ENCODE measurements around the gene OPN3. TPM values are rescaled to one million over a fixed set of nuclear protein-coding genes. Genes with fewer than 3 reads are reported as not detected.

The OPN3 gene
- total RNA-seq, 4 donors from 2014 or later, result 4.6 to 9.6 (median 5.8) TPM

DNA sequence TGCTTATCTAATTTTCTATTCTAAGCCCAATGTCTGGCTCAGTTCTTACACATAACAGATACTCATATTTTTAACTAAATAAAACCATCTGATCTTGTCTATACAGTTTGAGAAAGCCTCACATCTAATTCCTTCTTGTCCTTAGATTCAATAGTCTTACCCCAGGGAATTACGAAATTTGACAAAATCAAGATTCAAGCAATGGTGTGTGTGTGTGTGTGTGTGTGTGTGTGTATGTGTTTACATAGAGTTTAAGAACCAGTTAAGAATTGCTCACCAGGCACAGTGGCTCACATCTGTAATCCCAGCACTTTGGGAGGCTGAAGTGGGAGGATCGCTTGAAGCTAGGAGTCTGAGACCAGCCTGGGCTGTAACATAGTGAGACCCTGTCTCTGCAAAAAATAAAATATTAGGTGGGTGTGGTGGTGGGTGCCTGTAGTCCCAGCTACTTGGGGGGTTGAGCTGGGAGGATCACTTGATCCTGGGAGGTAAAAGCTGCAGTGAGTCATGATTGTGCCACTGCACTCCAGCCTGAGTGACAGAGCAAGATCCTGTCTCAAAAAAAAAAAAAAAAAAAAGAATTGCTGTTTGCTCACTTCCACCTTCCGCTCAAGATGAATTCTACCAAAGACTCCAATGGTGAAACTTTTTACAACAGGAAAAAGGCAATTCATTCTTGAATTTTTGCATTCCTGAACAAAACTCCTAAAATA lies 18.1 kb upstream of the OPN3 start:
- H3K4me1 ChIP-seq, result no peaks in the 10 kb centered on the region
- H3K36me3 ChIP-seq, result no peaks in the 10 kb centered on the region
- H3K27me3 ChIP-seq, result no peaks in the 10 kb centered on the region
- no peak overlapping the region for H3K27ac ChIP-seq
- no peaks in the 10 kb centered on the region for H3K9me3 ChIP-seq
- TF ChIP-seq POLR2A (IDR thresholded peaks at IDR 0.05) (no peak), CTCF (IDR thresholded peaks at IDR 0.05 in 4 of 5, conservative IDR thresholded peaks at IDR 0.05 in 1 of 5) (no peak)
- in situ Hi-C loops (cut with MboI; ENCODE audit: low sequenced_read_pairs in 4 of 4), result no loop called here
- H3K4me3 ChIP-seq, result no peak overlapping the region
- no peak for ATAC-seq
- intact Hi-C loops (cut with DNase I; ENCODE audit: low total_unique reads), result no loop called here
- DNase-seq, result no peak

DNA sequence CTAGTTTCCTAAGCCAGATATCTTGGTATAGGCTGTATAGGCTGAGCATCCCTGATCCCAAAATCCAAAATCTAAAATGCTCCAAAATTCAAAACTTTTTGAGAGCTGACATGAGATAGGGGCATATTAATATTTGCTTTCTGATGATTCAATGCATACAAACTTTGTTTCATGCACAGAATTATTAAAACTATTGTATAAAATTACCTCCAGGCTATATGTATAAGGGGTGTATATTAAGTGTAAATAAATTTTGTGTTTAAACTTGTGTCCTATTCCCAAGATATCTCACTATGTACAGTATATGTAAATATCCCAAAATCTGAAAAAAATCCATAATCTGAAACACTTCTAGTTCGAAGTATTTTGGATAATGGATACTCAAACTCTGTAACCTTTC lies 14.5 kb upstream of the OPN3 start:
- ATAC-seq (no peak), DNase-seq (no peak)
- H3K27me3 ChIP-seq, result no peaks in the 10 kb centered on the region
- no peaks in the 10 kb centered on the region for H3K4me1 ChIP-seq
- H3K27ac ChIP-seq, result no peak overlapping the region
- H3K4me3 ChIP-seq, result no peak overlapping the region
- in situ Hi-C loops (cut with MboI; ENCODE audit: low sequenced_read_pairs in 4 of 4) (no loop called here), intact Hi-C loops (cut with DNase I; ENCODE audit: low total_unique reads) (no loop called here)
- no peaks in the 10 kb centered on the region for H3K36me3 ChIP-seq
- no peaks in the 10 kb centered on the region for H3K9me3 ChIP-seq
- TF ChIP-seq POLR2A (IDR thresholded peaks at IDR 0.05) (no peak), CTCF (IDR thresholded peaks at IDR 0.05 in 4 of 5, conservative IDR thresholded peaks at IDR 0.05 in 1 of 5) (no peak)

- Histone ChIP-seq H3K4me1 (no peaks in the 10 kb centered on the region), H3K4me3 (no peak overlapping the region), H3K27me3 (no peaks in the 10 kb centered on the region), H3K9me3 (no peaks in the 10 kb centered on the region), H3K36me3 (no peaks in the 10 kb centered on the region), H3K27ac (no peak overlapping the region)
- ATAC-seq, result no peak
- in situ Hi-C loops (cut with MboI; ENCODE audit: low sequenced_read_pairs in 4 of 4) (no loop called here), intact Hi-C loops (cut with DNase I; ENCODE audit: low total_unique reads) (no loop called here)
- no peak for TF ChIP-seq CTCF (IDR thresholded peaks at IDR 0.05 in 4 of 5, conservative IDR thresholded peaks at IDR 0.05 in 1 of 5)
- TF ChIP-seq POLR2A (IDR thresholded peaks at IDR 0.05), result no peak
- no peak for DNase-seq
Measured at GRCh38 chr1:241654019-241654418, 13.8 kb upstream of the OPN3 start.

DNA sequence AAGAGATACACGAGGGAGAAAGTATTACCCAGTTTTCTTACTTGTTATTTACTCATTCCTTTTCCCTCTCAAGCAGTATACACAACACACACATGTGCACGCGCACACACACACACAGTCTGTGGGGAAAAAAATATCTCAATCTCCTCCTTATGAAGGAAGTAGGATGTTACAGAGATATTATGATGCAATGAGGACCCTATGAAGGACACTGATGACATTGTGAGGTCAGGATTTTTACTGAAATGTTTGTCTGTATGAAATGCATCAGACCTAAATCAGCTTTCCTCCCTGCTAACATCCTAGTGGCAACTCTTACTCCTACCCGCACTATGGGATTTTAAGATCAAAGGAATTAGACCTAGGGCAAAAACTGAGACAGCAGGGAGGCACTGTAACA lies 11.8 kb upstream of the OPN3 start, which contains the start of gene WDR64:
Gene WDR64 (plus strand): TSS at position 270 of the 400 bp plus-strand sequence. CDS start 204 bp downstream, outside the sequence.
- H3K27ac ChIP-seq, result no peak within 1 kb of the TSS
- ATAC-seq, result no peak
- no peaks in the 10 kb centered on the region for H3K36me3 ChIP-seq
- no peak within 1 kb of the TSS for H3K4me3 ChIP-seq
- no peaks in the 10 kb centered on the region for H3K4me1 ChIP-seq
- intact Hi-C loops (cut with DNase I; ENCODE audit: low total_unique reads), result no loop called here
- no peaks in the 10 kb centered on the region for H3K27me3 ChIP-seq
- in situ Hi-C loops (cut with MboI; ENCODE audit: low sequenced_read_pairs in 4 of 4), result no loop called here
- H3K9me3 ChIP-seq, result no peaks in the 10 kb centered on the region
- DNase-seq, result no peak
- TF ChIP-seq POLR2A (IDR thresholded peaks at IDR 0.05), result no peak
- no peak for TF ChIP-seq CTCF (IDR thresholded peaks at IDR 0.05 in 4 of 5, conservative IDR thresholded peaks at IDR 0.05 in 1 of 5)
